HG02610 (cell line): ENCODE results near the gene TRA2B.

Experiments used
- ATAC-seq: cut with Tn5 transposase; IDR thresholded peaks from one replicate; pipeline ENCODE4 v1.9.1; 2021; ENCODE audit warnings: mild to moderate bottlenecking, moderate library complexity; ENCODE audit not compliant: unreplicated experiment

The TRA2B gene

DNA sequence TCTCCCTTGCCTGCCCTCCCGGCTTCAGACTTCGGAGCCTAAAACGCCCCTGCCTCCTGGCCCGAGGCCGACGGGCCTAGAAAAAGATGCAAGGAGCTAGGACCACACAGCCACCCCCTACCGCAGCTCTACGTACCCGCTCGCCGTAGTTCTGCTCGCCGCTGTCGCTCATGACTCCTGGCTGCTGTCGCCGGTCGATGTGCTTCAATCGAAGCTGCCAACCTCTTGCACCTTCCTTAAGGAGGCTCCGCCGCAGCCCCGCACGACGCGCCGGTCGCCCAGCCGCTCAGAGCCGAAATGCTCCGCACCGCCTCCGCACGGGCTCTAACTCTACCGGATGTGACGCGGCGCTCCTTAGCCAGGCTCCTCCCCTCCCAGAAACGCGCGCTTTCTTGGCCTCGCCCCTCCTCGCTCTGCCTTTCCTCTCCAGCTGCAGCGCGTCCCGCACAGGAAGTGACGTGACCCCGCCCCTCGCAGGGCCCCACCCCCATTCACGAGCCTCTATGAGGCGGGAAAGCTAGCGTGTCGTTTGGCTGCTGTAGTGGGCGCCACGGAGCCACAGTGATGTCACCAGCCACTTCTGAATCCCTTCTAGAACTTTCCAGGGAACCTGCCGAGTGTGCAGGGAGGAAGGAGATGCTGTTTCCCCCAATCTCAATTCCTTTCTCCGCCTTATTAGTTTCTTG is at the start of gene TRA2B:
Gene TRA2B, minus strand, starts transcription at position 326 of the 686 bp plus-strand sequence. Its CDS starts 154 bp downstream, at position 172.
- ATAC-seq, result peak; percentile 91

DNA sequence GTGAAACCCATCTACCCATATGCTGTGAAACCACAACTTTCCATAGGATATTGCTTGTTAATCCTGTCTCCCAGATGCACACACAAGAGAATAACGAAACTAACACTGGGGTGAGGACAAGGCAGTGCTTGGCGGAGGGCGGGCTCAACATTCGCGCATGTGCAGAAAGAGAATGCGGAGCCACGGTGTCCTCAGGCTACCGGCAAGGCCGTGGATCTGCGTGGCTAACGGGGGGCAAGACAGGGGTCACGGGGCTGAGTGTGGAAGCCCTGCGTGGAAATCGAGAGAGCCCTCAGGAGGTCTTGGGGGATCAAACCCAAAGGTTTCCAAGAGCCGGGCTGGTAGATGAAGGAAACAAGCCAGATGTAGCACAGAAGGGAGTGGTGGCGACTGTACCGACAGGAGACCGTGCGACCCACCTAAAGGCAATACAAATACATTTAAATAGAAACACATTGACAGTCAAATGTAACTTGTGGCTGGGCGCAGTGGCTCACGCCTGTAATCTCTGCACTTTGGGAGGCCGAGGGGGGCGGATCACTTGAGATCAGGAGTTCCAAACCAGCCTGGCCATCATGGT is 48.5 kb upstream of the TRA2B start:
- no peak for ATAC-seq

GRCh38 chr3:185984203-185984602 is 46.4 kb upstream of the TRA2B start:
- no peak for ATAC-seq

DNA sequence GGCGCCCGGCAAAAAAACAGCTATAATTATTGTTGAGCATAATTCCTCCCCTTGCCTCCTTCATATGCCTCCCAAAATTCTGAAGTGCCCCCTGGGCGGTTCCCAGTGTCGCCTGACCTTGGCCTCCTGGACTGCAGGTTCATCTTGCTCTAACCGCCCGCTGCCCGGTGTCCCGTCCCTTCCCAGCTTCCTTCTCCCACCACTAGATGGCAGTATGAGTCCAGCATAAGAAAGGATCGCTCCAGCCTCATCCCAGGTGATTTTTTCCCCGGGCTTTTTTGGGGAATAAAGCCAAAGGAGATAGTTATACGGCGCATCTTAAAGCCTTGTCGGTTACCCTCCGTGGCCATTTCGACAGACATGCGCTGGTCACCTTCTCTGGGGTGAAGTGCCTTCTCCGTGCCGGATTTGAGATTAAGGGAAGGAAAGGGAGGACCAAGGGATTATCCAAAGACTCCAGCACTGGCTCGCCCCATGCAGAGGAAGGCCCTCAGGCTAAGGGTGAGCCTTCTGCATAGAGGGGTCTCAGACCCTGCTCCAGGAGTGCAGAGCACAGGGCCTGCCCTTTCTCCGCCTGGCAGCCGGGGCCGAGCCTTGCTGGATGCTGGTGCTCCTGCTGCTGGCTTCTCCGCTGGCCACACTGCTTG is 45.8 kb upstream of the TRA2B start:
- ATAC-seq, result no peak

- ATAC-seq, result no peak
Observed at GRCh38 chr3:185982632-185983031, 44.8 kb upstream of the TRA2B start.

DNA sequence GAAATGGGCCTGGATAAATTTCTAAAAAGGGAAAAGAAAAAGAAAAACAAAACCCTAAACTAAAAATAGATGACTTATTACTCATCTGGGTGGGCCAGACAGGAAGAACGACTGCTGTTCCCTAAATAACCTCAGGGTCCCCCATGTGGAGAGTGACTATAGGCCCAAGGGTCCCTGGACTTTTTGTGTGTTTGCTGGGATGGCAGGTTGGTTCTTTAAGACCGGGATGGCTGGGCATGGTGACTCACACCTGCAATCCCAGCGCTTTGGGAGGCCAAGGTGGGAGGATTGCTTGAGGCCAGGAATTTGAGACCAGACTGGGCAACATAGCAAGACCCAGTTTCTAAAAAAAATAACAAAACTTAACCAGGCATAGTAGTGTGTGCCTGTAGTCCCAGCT is 43.8 kb upstream of the TRA2B start:
- no peak for ATAC-seq

GRCh38 chr3:185979721-185980121 is 41.9 kb upstream of the TRA2B start:
- ATAC-seq, result no peak

- no peak for ATAC-seq
Observed at GRCh38 chr3:185978516-185978915, 40.7 kb upstream of the TRA2B start.

- ATAC-seq, result no peak
Observed at GRCh38 chr3:185977679-185978040, 39.8 kb upstream of the TRA2B start.

DNA sequence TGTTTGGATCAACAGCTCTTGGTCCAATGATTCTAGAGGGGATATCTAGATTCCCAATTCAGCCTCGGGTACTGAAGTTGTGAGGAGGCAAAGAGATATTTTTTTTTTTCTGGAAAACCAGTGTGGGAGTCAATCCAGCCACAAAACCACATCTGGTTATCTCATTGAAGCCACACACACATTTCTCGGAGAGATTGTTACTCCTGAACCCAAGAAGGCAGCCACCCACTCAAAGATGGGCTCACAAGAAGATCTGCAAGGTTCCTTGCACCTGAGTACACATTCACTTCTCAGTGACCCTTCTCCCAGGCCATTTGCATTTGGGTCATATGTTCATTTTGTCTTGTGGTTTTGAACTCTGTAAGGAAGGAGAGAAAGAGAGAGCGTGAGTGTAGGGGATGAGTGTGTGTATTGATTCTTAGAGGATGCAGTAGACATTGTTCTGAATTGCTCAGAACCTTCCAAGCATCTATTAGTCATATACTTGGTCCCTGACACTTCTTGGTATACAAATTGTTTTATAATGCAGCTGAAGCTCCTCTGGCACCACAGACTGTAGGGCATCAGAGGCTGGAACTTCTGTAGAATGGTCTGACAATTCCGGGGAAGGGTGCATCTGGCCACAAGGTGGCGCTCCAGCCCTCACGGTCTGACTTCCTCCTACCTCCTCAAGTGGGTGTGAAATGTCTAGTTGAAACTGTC is 39.3 kb upstream of the TRA2B start:
- peak; percentile 71 for ATAC-seq

DNA sequence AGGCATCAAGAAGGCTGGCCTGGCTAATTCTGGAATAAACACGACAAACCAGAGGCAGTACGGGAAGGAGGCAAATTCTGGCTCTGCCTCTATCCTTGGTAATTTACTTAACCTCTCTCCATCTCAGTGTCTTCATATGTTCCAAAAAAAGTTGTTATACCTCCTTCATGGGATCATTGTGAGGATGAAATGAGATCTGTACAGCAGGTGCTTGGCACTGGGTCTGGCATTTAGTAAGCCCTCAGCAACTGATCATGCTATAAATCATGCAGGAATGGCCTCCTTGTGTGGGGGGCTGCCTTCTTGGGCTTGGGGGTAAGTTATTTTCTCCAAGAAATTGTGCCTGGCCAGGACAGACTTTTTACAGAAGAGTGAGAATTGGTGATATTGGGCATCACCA is 38.3 kb upstream of the TRA2B start:
- no peak for ATAC-seq

GRCh38 chr3:185971579-185971978 is 33.8 kb upstream of the TRA2B start:
- ATAC-seq, result no peak

GRCh38 chr3:185968168-185968567 is 30.4 kb upstream of the TRA2B start:
- no peak for ATAC-seq

DNA sequence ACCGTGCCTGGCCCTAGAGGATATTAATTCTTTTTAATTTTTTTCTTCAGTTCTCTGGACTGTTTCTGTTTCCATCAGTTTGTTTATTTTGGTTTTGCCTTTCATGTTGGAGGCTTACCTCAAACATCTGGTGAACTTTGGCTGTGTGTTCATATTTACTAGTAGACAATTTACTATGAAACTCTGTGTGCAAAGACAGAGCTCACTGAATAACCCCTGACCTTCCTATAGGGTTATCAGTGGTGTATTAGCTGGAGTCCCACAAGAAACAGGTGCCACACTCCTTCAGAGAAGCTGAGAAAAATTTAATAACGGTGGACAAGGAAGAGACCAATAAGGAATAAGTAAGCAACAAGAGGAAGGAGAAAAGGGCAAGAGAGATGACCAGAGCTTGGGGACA is 28.8 kb upstream of the TRA2B start:
- ATAC-seq, result no peak

GRCh38 chr3:185965496-185965895 is 27.7 kb upstream of the TRA2B start:
- no peak for ATAC-seq

DNA sequence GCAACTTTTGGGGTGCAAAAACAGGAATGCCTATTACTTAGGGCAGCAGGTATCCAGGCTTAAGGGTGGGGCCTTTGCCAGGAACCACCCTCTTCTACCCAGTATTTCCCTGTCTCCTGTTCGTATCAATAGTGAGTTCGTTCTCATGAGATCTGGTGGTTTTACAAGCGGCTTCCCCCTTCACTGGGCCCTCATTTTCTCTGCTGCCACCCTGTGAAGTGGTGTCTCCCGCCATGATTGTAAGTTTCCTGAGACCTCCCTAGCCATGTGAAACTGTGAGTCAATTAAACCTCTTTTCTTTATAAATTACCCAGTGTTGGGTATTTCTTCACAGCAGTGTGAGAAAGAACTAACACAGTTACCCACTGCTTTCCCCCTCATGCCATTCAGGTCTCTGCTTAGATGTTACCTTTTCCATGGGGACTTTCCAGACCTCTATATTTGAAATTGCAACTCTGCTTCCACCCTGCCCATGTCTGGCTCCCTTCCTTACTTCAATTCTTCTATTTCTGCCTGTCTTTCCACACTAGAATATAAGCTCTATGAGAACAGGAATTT is 23.9 kb upstream of the TRA2B start:
- ATAC-seq, result no peak

- no peak for ATAC-seq
Observed at GRCh38 chr3:185960522-185961288, 22.9 kb upstream of the TRA2B start.

DNA sequence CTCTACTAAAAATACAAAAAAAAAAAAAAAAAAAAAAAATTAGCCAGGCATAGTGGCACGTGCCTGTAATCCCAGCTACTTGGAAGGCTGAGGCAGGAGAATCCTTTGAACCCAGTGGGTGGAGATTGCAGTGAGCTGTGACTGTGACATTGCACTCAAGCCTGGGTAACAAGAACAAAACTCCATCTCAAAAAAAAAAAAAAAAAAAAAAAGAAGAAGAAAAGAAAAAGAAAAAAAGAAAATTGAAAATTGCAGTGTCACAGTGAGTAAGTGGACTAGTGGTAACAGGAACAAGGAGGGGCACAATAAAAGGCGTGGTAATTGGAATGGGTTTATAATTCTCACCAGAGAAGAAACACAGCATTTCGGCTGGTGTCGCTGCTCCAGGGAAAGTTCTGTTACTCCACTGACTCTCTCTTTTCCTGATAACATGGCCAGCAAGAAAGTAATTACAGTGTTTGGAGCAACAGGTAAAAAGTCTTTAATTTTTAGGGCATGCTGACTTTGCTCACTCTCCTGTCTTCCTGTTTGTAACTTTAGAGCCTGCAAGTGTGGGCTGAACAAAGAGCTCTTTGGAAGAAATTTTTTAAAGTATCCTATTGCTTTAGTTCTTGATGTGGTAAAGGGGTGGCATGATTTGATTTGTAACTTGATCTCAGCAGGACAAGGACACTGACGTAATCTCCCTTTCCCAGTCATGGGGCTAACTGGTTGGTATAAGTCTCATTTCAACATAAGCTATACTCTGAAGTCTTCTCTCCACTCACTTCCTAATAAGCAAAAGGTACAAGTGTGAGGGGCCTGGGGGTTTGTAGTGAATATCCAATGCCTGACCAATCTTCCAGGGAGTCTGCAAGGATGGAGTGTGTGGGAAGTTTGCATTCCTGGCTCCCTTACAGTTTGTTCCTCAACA is 22.1 kb upstream of the TRA2B start:
- ATAC-seq, result no peak

- ATAC-seq, result no peak
Observed at GRCh38 chr3:185958626-185959025, 20.8 kb upstream of the TRA2B start.

GRCh38 chr3:185956244-185956643 is 18.4 kb upstream of the TRA2B start:
- no peak for ATAC-seq
